T-helper 1 cell treated with Interleukin-12 subunit alpha and Interleukin-12 subunit beta and Interleukin-4 antibody, amounts not matched to agents 30 ng/mL and 1 ng/mL, for 36 hours (primary cell): ENCODE results near the gene SYTL3. TPM values are rescaled to one million over a fixed set of nuclear protein-coding genes. Genes with fewer than 3 reads are reported as not detected.
"Not testable (repeated sequence)": the region's sequence is repeated elsewhere in the genome, so short reads cannot be mapped to it uniquely, and the experiment has no call there.

Experiments used
- intact Hi-C: fragments of 100-400 bp; cut with micrococcal nuclease; formaldehyde crosslinking; loops from one replicate; pipeline ENCODE4 v1.15.1; 2024
- total RNA-seq: library from RNA; stranded (reverse); gene quantifications from 2 replicates; pipeline ENCODE4 v1.2.3, GENCODE V29; 2022

SYTL3 gene
- total RNA-seq, 1 donor from 2014 or later: 64.0 TPM

GRCh38 chr6:158660333-158660754 is 10.5 kb downstream of the SYTL3 start:
- intact Hi-C loops: loop anchor here (1.0 to 2.0 kb wide), 4 partner anchors 18 to 312 kb away; no protein-coding TSS in a partner anchor

- intact Hi-C loops: loop anchor here (2.0 kb wide), 1 partner anchor 18 kb away; no protein-coding TSS in a partner anchor
These were observed 11.4 kb downstream of the SYTL3 start for GRCh38 chr6:158661156-158661685.

GRCh38 chr6:158662607-158662953 is 12.7 kb downstream of the SYTL3 start:
- intact Hi-C loops: no loop called here

- intact Hi-C loops: no loop called here
These were observed 13.2 kb downstream of the SYTL3 start for GRCh38 chr6:158662954-158663624.

- intact Hi-C loops: no loop called here
These were observed 13.8 kb downstream of the SYTL3 start for GRCh38 chr6:158663625-158664165.

- intact Hi-C loops: no loop called here
These were observed 15.5 kb downstream of the SYTL3 start for GRCh38 chr6:158665332-158665731.

GRCh38 chr6:158666628-158667359 is 16.9 kb downstream of the SYTL3 start:
- intact Hi-C loops: no loop called here

GRCh38 chr6:158667360-158667981 is 17.6 kb downstream of the SYTL3 start:
- intact Hi-C loops: no loop called here

GRCh38 chr6:158668707-158669103 is 18.9 kb downstream of the SYTL3 start:
- intact Hi-C loops: no loop called here

- intact Hi-C loops: no loop called here
These were observed 19.5 kb downstream of the SYTL3 start for GRCh38 chr6:158669145-158670035.

- intact Hi-C loops: not testable (repeated sequence)
These were observed 22.3 kb downstream of the SYTL3 start for GRCh38 chr6:158672119-158672518.

GRCh38 chr6:158672726-158673125 is 22.9 kb downstream of the SYTL3 start:
- intact Hi-C loops: no loop called here

- intact Hi-C loops: no loop called here
These were observed 24.7 kb downstream of the SYTL3 start for GRCh38 chr6:158674342-158675131.

- intact Hi-C loops: not testable (repeated sequence)
These were observed 27.2 kb downstream of the SYTL3 start for GRCh38 chr6:158677094-158677493.

GRCh38 chr6:158677906-158678578 is 28.2 kb downstream of the SYTL3 start:
- intact Hi-C loops: no loop called here

GRCh38 chr6:158680015-158680414 is 30.2 kb downstream of the SYTL3 start:
- intact Hi-C loops: no loop called here

GRCh38 chr6:158680481-158680880 is 30.6 kb downstream of the SYTL3 start:
- intact Hi-C loops: no loop called here

- intact Hi-C loops: no loop called here
These were observed 34.5 kb downstream of the SYTL3 start for GRCh38 chr6:158684311-158684710.

GRCh38 chr6:158684745-158685324 is 35.0 kb downstream of the SYTL3 start:
- intact Hi-C loops: no loop called here
